SK-N-SH (cell line): ENCODE measurements around the gene C8B. TPM values are rescaled to one million over a fixed set of nuclear protein-coding genes. Genes with fewer than 3 reads are reported as not detected.

ENCODE experiments used
- CTCF ChIA-PET: fragments of 300-600, 350-600 bp; formaldehyde crosslinking; extraction: SDS; loops from one replicate; lab custom pipeline; 2021; lab: Yijun Ruan, JAX
- POLR2A ChIA-PET: fragments of 350-600 bp; sonication (Branson Sonifier 250); formaldehyde crosslinking; extraction: SDS; loops from one replicate; lab custom pipeline; 2020; ENCODE audit warnings: antibody characterized with exemption, inconsistent platforms; lab: Yijun Ruan, JAX
- DNase-seq: peaks from one replicate; pipeline ENCODE4 v3.0.0; 2012
- H2AFZ ChIP-seq: fragments of 200-600 bp; sonication (generic); 2 replicates; pipeline ENCODE4 v1.8.1; 2016; ENCODE audit warnings: antibody characterized with exemption, mild to moderate bottlenecking, low read depth
- H3F3A ChIP-seq: fragments of 200-600 bp; sonication (generic); replicated peaks from 2 replicates; pipeline ENCODE3; 2016; ENCODE audit warnings: antibody characterized with exemption, mild to moderate bottlenecking; ENCODE audit not compliant: insufficient read depth
- H3K27ac ChIP-seq, 2 experiments: fragments of 200-500 bp in 1 of 2; fragments of 200-600 bp in 1 of 2; sonication (Bioruptor generic) in 1 of 2; sonication (generic), shearing (Covaris generic) in 1 of 2; 2 replicates each; pipeline versions ENCODE4 v1.5.1 to v1.6.1; 2014 to 2016; ENCODE audit warnings: low read depth in 2 of 2, inconsistent platforms in 1 of 2, low read length in 1 of 2, mild to moderate bottlenecking in 1 of 2, mixed read lengths in 1 of 2
- H3K27me3 ChIP-seq: fragments of 200-600 bp; sonication (generic), shearing (Covaris generic); 2 replicates; pipeline ENCODE4 v1.6.1; 2016; ENCODE audit warnings: mixed run types; ENCODE audit not compliant: insufficient read depth
- H3K36me3 ChIP-seq, 2 experiments: fragments of 200-500 bp in 1 of 2; fragments of 200-600 bp in 1 of 2; sonication (Bioruptor generic) in 1 of 2; sonication (generic) in 1 of 2; replicated peaks in 1 of 2; 2 replicates each; pipeline versions ENCODE3 to v1.5.1; 2014 to 2016; ENCODE audit warnings: low read length in 1 of 2, mild to moderate bottlenecking in 1 of 2; ENCODE audit not compliant: insufficient read depth in 2 of 2, control insufficient read depth in 1 of 2
- H3K4me1 ChIP-seq, 2 experiments: fragments of 200-500 bp in 1 of 2; fragments of 200-600 bp in 1 of 2; sonication (Bioruptor generic) in 1 of 2; sonication (generic), shearing (Covaris generic) in 1 of 2; 2 replicates each; pipeline versions ENCODE4 v1.5.1 to v1.6.1; 2014 to 2016; ENCODE audit warnings: low read depth in 1 of 2, low read length in 1 of 2, mixed run types in 1 of 2; ENCODE audit not compliant: insufficient read depth in 2 of 2, control insufficient read depth in 1 of 2
- H3K4me2 ChIP-seq: fragments of 200-600 bp; sonication (generic), shearing (Covaris generic); 2 replicates; pipeline ENCODE4 v1.6.1; 2017; ENCODE audit warnings: mixed run types
- H3K4me3 ChIP-seq, 2 experiments: fragments of 200-500 bp in 1 of 2; fragments of 200-600 bp in 1 of 2; sonication (Bioruptor generic) in 1 of 2; sonication (generic), shearing (Covaris generic) in 1 of 2; 2 replicates each; pipeline versions ENCODE4 v1.5.1 to v1.8.1; 2014 to 2016; ENCODE audit warnings: low read depth in 2 of 2, inconsistent platforms in 1 of 2, low read length in 1 of 2, mild to moderate bottlenecking in 1 of 2, mixed read lengths in 1 of 2, moderate library complexity in 1 of 2
- H3K79me2 ChIP-seq: fragments of 200-600 bp; sonication (generic); 2 replicates; pipeline ENCODE4 v1.8.1; 2017; ENCODE audit warnings: mild to moderate bottlenecking; ENCODE audit not compliant: insufficient read depth
- H3K9ac ChIP-seq: fragments of 200-600 bp; sonication (generic); 2 replicates; pipeline ENCODE4 v1.6.1; 2017; ENCODE audit warnings: mixed run types
- H3K9me2 ChIP-seq: fragments of 200-600 bp; sonication (generic); 2 replicates; pipeline ENCODE4 v1.6.1; 2017; ENCODE audit warnings: mixed run types
- H3K9me3 ChIP-seq: fragments of 200-600 bp; sonication (generic); 2 replicates; pipeline ENCODE4 v1.6.1; 2017; ENCODE audit warnings: mixed run types, mild to moderate bottlenecking, moderate library complexity
- H4K20me1 ChIP-seq: fragments of 200-600 bp; sonication (generic); 2 replicates; pipeline ENCODE4 v1.6.1; 2017; ENCODE audit warnings: mild to moderate bottlenecking, mixed run types; ENCODE audit not compliant: insufficient read depth
- CHD2 ChIP-seq: fragments of 150-350 bp; IDR thresholded peaks from 2 replicates; pipeline ENCODE4 v1.6.1; 2018; ENCODE audit warnings: low read length; ENCODE audit not compliant: partially characterized antibody
- ELF1 ChIP-seq: IDR thresholded peaks from 2 replicates; pipeline ENCODE4 v1.4.0; 2012
- EP300 ChIP-seq, 2 experiments: IDR thresholded peaks; 2 replicates each; pipeline versions ENCODE4 v1.4.0 to v1.6.1; 2012; ENCODE audit warnings: borderline replicate concordance in 1 of 2, low read depth in 1 of 2, low read length in 1 of 2
- EZH2phosphoT487 ChIP-seq: fragments of 200-600 bp; sonication (generic); IDR thresholded peaks from 2 replicates; pipeline ENCODE4 v1.6.1; 2017; ENCODE audit warnings: low read depth, mixed run types, mild to moderate bottlenecking, antibody characterized with exemption, moderate library complexity, borderline replicate concordance
- FOXM1 ChIP-seq: IDR thresholded peaks from 2 replicates; pipeline ENCODE4 v1.4.0; 2012; ENCODE audit warnings: low read depth, mild to moderate bottlenecking
- IRF3 ChIP-seq: fragments of 150-350 bp; IDR thresholded peaks from 2 replicates; pipeline ENCODE4 v1.6.1; 2016; ENCODE audit warnings: mild to moderate bottlenecking, low read depth, low read length
- MEF2A ChIP-seq: IDR thresholded peaks from 2 replicates; pipeline ENCODE4 v1.4.0; 2012; ENCODE audit warnings: low read depth, borderline replicate concordance
- POLR2AphosphoS5 ChIP-seq: IDR thresholded peaks from 2 replicates; pipeline ENCODE4 v1.6.1; 2012; ENCODE audit warnings: low read depth, low read length
- RAD21 ChIP-seq: IDR thresholded peaks from 2 replicates; pipeline ENCODE4 v1.6.1; 2012; ENCODE audit warnings: mild to moderate bottlenecking, low read length
- RCOR1 ChIP-seq: fragments of 150-350 bp; IDR thresholded peaks from 2 replicates; pipeline ENCODE4 v1.6.1; 2017; ENCODE audit warnings: antibody characterized with exemption, low read length
- REST ChIP-seq: IDR thresholded peaks from 2 replicates; pipeline ENCODE4 v1.6.1; 2012; ENCODE audit warnings: mild to moderate bottlenecking, low read depth, low read length, moderate library complexity
- RXRA ChIP-seq: IDR thresholded peaks from 2 replicates; pipeline ENCODE4 v1.4.0; 2012; ENCODE audit warnings: low read depth, mild to moderate bottlenecking, borderline replicate concordance
- SMC3 ChIP-seq: IDR thresholded peaks from 2 replicates; pipeline ENCODE4 v1.6.1; 2012; ENCODE audit warnings: low read depth, low read length, improper control_type of control experiment
- TAF1 ChIP-seq: IDR thresholded peaks from 2 replicates; pipeline ENCODE4 v1.6.1; 2012; ENCODE audit warnings: low read depth, mild to moderate bottlenecking, low read length, moderate library complexity, borderline replicate concordance
- TCF12 ChIP-seq: IDR thresholded peaks from 2 replicates; pipeline ENCODE4 v1.4.0; 2012
- USF1 ChIP-seq: IDR thresholded peaks from 2 replicates; pipeline ENCODE4 v1.4.0; 2012; ENCODE audit warnings: low read depth, borderline replicate concordance
- YY1 ChIP-seq: IDR thresholded peaks from 2 replicates; pipeline ENCODE4 v1.4.0; 2012; ENCODE audit warnings: low read depth, mild to moderate bottlenecking
- ZBTB33 ChIP-seq: IDR thresholded peaks from 2 replicates; pipeline ENCODE4 v1.4.0; 2012; ENCODE audit warnings: low read depth, borderline replicate concordance
- WGBS: methylation state at CpG from one replicate; pipeline ENCODE4 v1.1.6; 2017; ENCODE audit warnings: low lambda C conversion rate; 5-methylcytosine and 5-hydroxymethylcytosine counted together
- polyA plus RNA-seq, 3 experiments: library from polyadenylated mRNA; depleted of rRNA; stranded (reverse); fragments of >200 nt; gene quantifications; 2 replicates each; pipeline ENCODE4 v1.2.3, GENCODE V29; 2012
- TF ChIP-seq, protein P1 (sequence below): fragments of 200-600 bp; sonication (generic); IDR thresholded peaks from 2 replicates; pipeline ENCODE4 v1.6.1; 2017; ENCODE audit warnings: antibody characterized with exemption, mild to moderate bottlenecking, moderate library complexity
- TF ChIP-seq, protein P2 (sequence below): IDR thresholded peaks from 2 replicates; pipeline ENCODE4 v1.4.0; 2012; ENCODE audit warnings: low read depth

The C8B gene
- polyA plus RNA-seq, 1 of the 3 experiments (the other 2 are of a cell fraction), result not detected

GRCh38 chr1:56991576-56991975, 25.8 kb upstream of the C8B start (continued):
- TF ChIP-seq, protein P1, sequence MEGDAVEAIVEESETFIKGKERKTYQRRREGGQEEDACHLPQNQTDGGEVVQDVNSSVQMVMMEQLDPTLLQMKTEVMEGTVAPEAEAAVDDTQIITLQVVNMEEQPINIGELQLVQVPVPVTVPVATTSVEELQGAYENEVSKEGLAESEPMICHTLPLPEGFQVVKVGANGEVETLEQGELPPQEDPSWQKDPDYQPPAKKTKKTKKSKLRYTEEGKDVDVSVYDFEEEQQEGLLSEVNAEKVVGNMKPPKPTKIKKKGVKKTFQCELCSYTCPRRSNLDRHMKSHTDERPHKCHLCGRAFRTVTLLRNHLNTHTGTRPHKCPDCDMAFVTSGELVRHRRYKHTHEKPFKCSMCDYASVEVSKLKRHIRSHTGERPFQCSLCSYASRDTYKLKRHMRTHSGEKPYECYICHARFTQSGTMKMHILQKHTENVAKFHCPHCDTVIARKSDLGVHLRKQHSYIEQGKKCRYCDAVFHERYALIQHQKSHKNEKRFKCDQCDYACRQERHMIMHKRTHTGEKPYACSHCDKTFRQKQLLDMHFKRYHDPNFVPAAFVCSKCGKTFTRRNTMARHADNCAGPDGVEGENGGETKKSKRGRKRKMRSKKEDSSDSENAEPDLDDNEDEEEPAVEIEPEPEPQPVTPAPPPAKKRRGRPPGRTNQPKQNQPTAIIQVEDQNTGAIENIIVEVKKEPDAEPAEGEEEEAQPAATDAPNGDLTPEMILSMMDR, result no peak
- no peak for TF ChIP-seq RAD21
- TF ChIP-seq EP300 (IDR thresholded peaks at IDR 0.05; ENCODE audit: borderline replicate concordance in 1 of 2, low read depth in 1 of 2, low read length in 1 of 2), result no peak
- TF ChIP-seq POLR2AphosphoS5, result no peak
- no peak for TF ChIP-seq ELF1
- TF ChIP-seq TCF12, result no peak
- no peak for TF ChIP-seq RXRA
- TF ChIP-seq CHD2, result no peak
- no peak for TF ChIP-seq USF1
- TF ChIP-seq MEF2A, result no peak
- TF ChIP-seq ZBTB33, result no peak
- TF ChIP-seq, all 33 proteins: peak for 0

DNA sequence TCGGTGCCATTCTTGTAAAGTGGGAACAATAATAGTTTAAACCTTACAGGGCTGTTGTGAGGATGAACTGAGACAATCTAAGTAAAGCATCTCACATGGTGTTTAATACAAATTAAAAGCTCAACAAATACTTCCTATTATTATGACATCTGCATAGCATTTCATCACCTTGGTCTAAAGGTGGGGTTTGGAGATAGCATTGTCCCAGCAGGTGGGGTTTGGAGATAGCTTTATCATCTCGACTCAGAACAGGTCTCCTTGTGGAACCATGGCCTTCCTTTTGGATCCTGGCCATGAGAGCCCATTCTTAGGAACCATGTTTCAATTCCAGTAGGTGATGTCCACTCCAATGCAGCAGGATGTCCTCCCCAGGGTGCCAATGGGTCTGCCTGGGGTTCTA, 20.6 kb upstream of the C8B start:
- Histone ChIP-seq H3K9me3 (no peaks in the 10 kb centered on the region), H3K27ac (no peak overlapping the region), H3K4me2 (no peak overlapping the region), H3K4me1 (no peaks in the 10 kb centered on the region), H3K79me2 (no peaks in the 10 kb centered on the region), H3K4me3 (no peak overlapping the region), H3K9me2 (no peaks in the 10 kb centered on the region), H3K36me3 (no peaks in the 10 kb centered on the region), H2AFZ (no peak overlapping the region), H3F3A (no peaks in the 10 kb centered on the region), H3K9ac (no peak overlapping the region), H3K27me3 (no peaks in the 10 kb centered on the region), H4K20me1 (no peaks in the 10 kb centered on the region)
- 41% methylated on average over 2 of the region's 2 CpGs for WGBS
- no peak for DNase-seq
- POLR2A ChIA-PET, result no interaction called here
- TF ChIP-seq REST, result no peak
- TF ChIP-seq RCOR1, result no peak
- TF ChIP-seq IRF3, result no peak
- TF ChIP-seq FOXM1, result no peak
- TF ChIP-seq EZH2phosphoT487, result no peak
- TF ChIP-seq SMC3, result no peak
- TF ChIP-seq TCF12, result no peak
- no peak for TF ChIP-seq TAF1
- TF ChIP-seq RAD21, result no peak
- TF ChIP-seq, protein P2, sequence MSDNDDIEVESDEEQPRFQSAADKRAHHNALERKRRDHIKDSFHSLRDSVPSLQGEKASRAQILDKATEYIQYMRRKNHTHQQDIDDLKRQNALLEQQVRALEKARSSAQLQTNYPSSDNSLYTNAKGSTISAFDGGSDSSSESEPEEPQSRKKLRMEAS, result no peak
- TF ChIP-seq YY1, result no peak
- CTCF ChIA-PET, result no interaction called here
